Subcutaneous abdominal adipose tissue (tissue), 5 donors: ENCODE data around the gene HIPK4.

Source experiments
- H3K27ac ChIP-seq: one replicate; pipeline ENCODE4 v1.7.0; 2013; ENCODE audit warnings: low read depth, mild to moderate bottlenecking, inconsistent platforms, low read length, moderate library complexity
- H3K27me3 ChIP-seq, 5 donors: one replicate each; pipeline ENCODE4 v1.7.0; 2013; ENCODE audit warnings: low read length in 5 of 5, inconsistent platforms in 1 of 5; ENCODE audit not compliant: control insufficient read depth in 5 of 5, insufficient read depth in 4 of 5
- H3K36me3 ChIP-seq, 5 donors: one replicate each; pipeline ENCODE4 v1.7.0; 2013; ENCODE audit warnings: low read length in 5 of 5; ENCODE audit not compliant: control insufficient read depth in 5 of 5, insufficient read depth in 5 of 5
- H3K4me1 ChIP-seq, 5 donors: one replicate each; pipeline ENCODE4 v1.7.0; 2013; ENCODE audit warnings: low read length in 5 of 5, mild to moderate bottlenecking in 3 of 5, moderate library complexity in 1 of 5; ENCODE audit not compliant: control insufficient read depth in 5 of 5, insufficient read depth in 5 of 5
- H3K4me3 ChIP-seq, 5 donors: one replicate each; pipeline ENCODE4 v1.7.0; 2013; ENCODE audit warnings: low read length in 5 of 5, low read depth in 1 of 5
- H3K9ac ChIP-seq, 5 donors: one replicate each; pipeline ENCODE4 v1.7.0; 2013; ENCODE audit warnings: low read length in 5 of 5, mild to moderate bottlenecking in 4 of 5, moderate library complexity in 3 of 5
- H3K9me3 ChIP-seq, 5 donors: one replicate each; pipeline ENCODE4 v1.7.0; 2013; ENCODE audit warnings: low read length in 5 of 5; ENCODE audit not compliant: control insufficient read depth in 5 of 5
- donor health status: healthy.
- donor health status: healthy.
- donor health status: healthy.
- donor health status: healthy.
- donor health status: healthy.

Gene HIPK4

GRCh38 chr19:40358773-40359172 lies 31.2 kb downstream of the HIPK4 start:
- Histone ChIP-seq H3K4me1 (peaks cover 0 to 28% (median 10%) of the 10 kb centered on the region in 5 donors), H3K4me3 (no peak overlapping the region), H3K27ac (no peak overlapping the region), H3K36me3 (peaks cover 0 to 13% (median 6%) of the 10 kb centered on the region in 5 donors), H3K9me3 (no peaks in the 10 kb centered on the region), H3K9ac (no peak overlapping the region), H3K27me3 (no peaks in the 10 kb centered on the region)

GRCh38 chr19:40357640-40358039 lies 32.3 kb downstream of the HIPK4 start:
- Histone ChIP-seq H3K4me3 (no peak overlapping the region), H3K9me3 (no peaks in the 10 kb centered on the region), H3K36me3 (peaks cover 0 to 17% (median 6%) of the 10 kb centered on the region in 5 donors), H3K4me1 (peaks cover 0 to 28% (median 10%) of the 10 kb centered on the region in 5 donors), H3K9ac (no peak overlapping the region), H3K27ac (no peak overlapping the region), H3K27me3 (no peaks in the 10 kb centered on the region)

- Histone ChIP-seq H3K27me3 (no peaks in the 10 kb centered on the region), H3K4me1 (peaks cover 0 to 25% (median 10%) of the 10 kb centered on the region in 5 donors), H3K9me3 (no peaks in the 10 kb centered on the region), H3K9ac (no peak overlapping the region), H3K36me3 (peaks cover 0 to 17% (median 6%) of the 10 kb centered on the region in 5 donors), H3K27ac (no peak overlapping the region), H3K4me3 (no peak overlapping the region)
These were observed 33.0 kb downstream of the HIPK4 start for GRCh38 chr19:40356681-40357595.

- Histone ChIP-seq H3K4me1 (peaks cover 0 to 21% (median 7%) of the 10 kb centered on the region in 5 donors), H3K4me3 (no peak overlapping the region), H3K9me3 (no peaks in the 10 kb centered on the region), H3K9ac (no peak overlapping the region), H3K36me3 (peaks cover 0 to 17% (median 6%) of the 10 kb centered on the region in 5 donors), H3K27me3 (no peaks in the 10 kb centered on the region), H3K27ac (no peak overlapping the region)
These were observed 33.9 kb downstream of the HIPK4 start for GRCh38 chr19:40355975-40356680.

- H3K27ac ChIP-seq: peak overlapping the region; percentile 34
- H3K9me3 ChIP-seq: no peaks in the 10 kb centered on the region
- H3K9ac ChIP-seq: peak overlapping the region; percentile 0 to 83 (median 79)
- no peaks in the 10 kb centered on the region for H3K27me3 ChIP-seq
- peak overlapping the region; percentile 69 to 92 (median 89) for H3K4me3 ChIP-seq
- peaks cover 0 to 3% (median 3%) of the 10 kb centered on the region in 5 donors for H3K36me3 ChIP-seq
- H3K4me1 ChIP-seq: peaks cover 2 to 23% (median 20%) of the 10 kb centered on the region in 5 donors
These were observed 40.9 kb downstream of the HIPK4 start for GRCh38 chr19:40348961-40349507.

GRCh38 chr19:40348125-40348913 lies 41.7 kb downstream of the HIPK4 start, which contains the start of the genes C19orf47 and PLD3:
TSS of gene C19orf47 (minus strand) at chr19:40348397. CDS start at chr19:40341857, 6,540 bp downstream.
TSS of gene PLD3 (plus strand) at chr19:40348695. CDS start at chr19:40366484, 17,789 bp downstream.
- Histone ChIP-seq H3K36me3 (peaks cover 0 to 3% (median 2%) of the 10 kb centered on the region in 5 donors), H3K27ac (peak within 1 kb of the TSS; percentile 62), H3K4me3 (peak within 1 kb of the TSS; percentile 69 to 95 (median 89)), H3K4me1 (peaks cover 2 to 26% (median 20%) of the 10 kb centered on the region in 5 donors), H3K9me3 (no peaks in the 10 kb centered on the region), H3K27me3 (no peaks in the 10 kb centered on the region), H3K9ac (peak within 1 kb of the TSS; percentile 68 to 93 (median 86))

- no peak overlapping the region for H3K9ac ChIP-seq
- H3K9me3 ChIP-seq: no peaks in the 10 kb centered on the region
- H3K4me1 ChIP-seq: peaks cover 2 to 37% (median 22%) of the 10 kb centered on the region in 5 donors
- no peak overlapping the region for H3K27ac ChIP-seq
- H3K27me3 ChIP-seq: no peaks in the 10 kb centered on the region
- peaks cover 0 to 16% (median 5%) of the 10 kb centered on the region in 5 donors for H3K36me3 ChIP-seq
- no peak overlapping the region for H3K4me3 ChIP-seq
These were observed 45.6 kb downstream of the HIPK4 start for GRCh38 chr19:40344422-40344821.

GRCh38 chr19:40342644-40343311 lies 47.2 kb downstream of the HIPK4 start:
- no peak overlapping the region for H3K27ac ChIP-seq
- peak overlapping the region in 2 of 5 donors; percentile 10 to 25 for H3K9ac ChIP-seq
- H3K27me3 ChIP-seq: no peaks in the 10 kb centered on the region
- H3K9me3 ChIP-seq: no peaks in the 10 kb centered on the region
- H3K4me1 ChIP-seq: peaks cover 2 to 27% (median 14%) of the 10 kb centered on the region in 5 donors
- peaks cover 6 to 16% (median 9%) of the 10 kb centered on the region in 5 donors for H3K36me3 ChIP-seq
- no peak overlapping the region for H3K4me3 ChIP-seq
